Activated CD8-positive, alpha-beta memory T cell treated with anti-CD3 and anti-CD28 coated beads for 1 hour (primary cell): ENCODE measurements around the gene PMP22.
A peak's percentile ranks its signal among the peaks of the same experiment; 100 is the strongest.
"Not testable (repeated sequence)": the region's sequence is repeated elsewhere in the genome, so short reads cannot be mapped to it uniquely, and the experiment has no call there.

Experiments used
- DNase-seq, 2 donors: peaks; one replicate each; pipeline ENCODE4 v3.0.0-alpha.2; 2020; ENCODE audit warnings: low read depth in 1 of 2; ENCODE audit errors: extremely low read depth in 1 of 2

PMP22 gene

GRCh38 chr17:15257258-15257788, 7.8 kb downstream of the PMP22 start:
- DNase-seq: peak in 1 of 2 donors; percentile 22

GRCh38 chr17:15256689-15257088, 8.4 kb downstream of the PMP22 start:
- DNase-seq: no peak

- DNase-seq: no peak
Measured at GRCh38 chr17:15255713-15256454, 9.2 kb downstream of the PMP22 start.

DNA sequence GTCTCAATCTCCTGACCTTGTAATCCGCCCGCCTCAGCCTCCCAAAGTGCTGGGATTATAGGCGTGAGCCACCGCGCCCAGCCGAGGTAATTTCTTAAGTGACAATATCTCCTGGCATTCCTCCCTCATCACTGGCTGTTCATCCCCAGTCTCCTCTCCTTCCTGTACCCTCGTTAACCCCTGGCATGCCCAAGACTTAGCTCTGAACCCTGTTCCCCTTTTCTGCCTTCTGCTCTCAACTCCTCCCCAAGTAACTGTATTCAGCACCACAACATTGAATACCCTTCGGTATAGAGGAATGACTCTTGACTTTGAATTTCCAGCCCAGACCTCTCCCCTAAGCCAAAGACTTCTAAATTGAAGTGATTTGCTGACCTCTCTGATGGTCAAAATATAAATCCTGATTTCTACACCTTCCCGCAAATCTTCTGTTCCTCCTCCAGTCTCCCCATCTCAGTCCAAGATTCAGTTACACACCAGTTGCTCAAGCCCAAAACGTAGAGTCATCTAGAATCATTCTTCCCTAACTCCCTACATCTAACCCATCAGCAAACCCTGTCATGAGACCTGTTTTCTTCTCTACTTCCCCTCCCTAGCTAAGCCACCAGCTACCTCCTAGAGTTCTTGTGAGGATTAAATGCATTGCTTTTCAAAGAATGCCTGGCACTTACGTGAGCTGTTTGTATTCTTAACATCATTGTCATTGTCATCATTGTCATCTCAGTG, 14.8 kb downstream of the PMP22 start:
- no peak for DNase-seq

GRCh38 chr17:15249487-15249886, 15.6 kb downstream of the PMP22 start:
- no peak for DNase-seq

GRCh38 chr17:15247891-15248529, 17.1 kb downstream of the PMP22 start:
- DNase-seq: no peak

- DNase-seq: no peak
Measured at GRCh38 chr17:15245054-15245453, 20.1 kb downstream of the PMP22 start.

GRCh38 chr17:15240644-15241043, 24.5 kb downstream of the PMP22 start:
- no peak for DNase-seq

DNA sequence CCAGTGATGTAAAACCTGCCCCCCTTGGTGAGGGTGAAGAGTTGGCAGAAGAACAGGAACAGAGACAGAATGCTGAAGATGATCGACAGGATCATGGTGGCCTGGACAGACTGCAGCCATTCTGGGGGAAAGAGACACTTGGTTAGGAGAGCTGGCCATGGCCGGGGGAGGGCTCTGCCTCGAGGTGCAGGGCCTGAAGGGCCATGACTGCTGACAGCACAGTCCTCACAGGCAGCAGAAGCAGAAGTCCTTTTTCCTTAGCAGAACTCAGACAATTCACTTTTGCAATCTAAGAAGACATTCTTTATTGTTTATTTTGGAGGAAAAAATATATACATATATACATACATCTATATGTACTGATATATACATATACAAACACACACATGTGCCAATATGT, 25.6 kb downstream of the PMP22 start:
- DNase-seq: no peak

GRCh38 chr17:15238676-15239422, 26.3 kb downstream of the PMP22 start:
- no peak for DNase-seq

DNA sequence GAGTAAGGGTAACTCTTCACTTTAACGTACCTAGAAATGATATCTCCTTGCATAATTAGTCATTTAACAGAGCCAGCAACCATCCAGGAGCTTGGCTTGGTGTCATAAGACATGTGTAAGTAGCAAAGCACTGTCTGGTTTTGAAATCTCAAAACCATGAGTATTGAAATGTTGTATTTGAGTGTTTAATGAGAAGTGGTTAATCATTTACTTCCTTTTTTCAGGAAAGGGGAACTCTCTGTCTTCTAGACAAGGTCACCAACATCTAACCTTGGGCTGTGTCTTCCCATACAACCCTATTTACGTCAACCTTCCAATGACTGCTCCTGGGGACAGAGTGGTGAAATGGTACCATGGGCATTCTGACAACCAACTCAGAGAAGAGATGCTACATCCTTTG, 27.1 kb downstream of the PMP22 start:
- DNase-seq: no peak

- DNase-seq: no peak
Measured at GRCh38 chr17:15237106-15237425, 28.1 kb downstream of the PMP22 start.

- no peak for DNase-seq
Measured at GRCh38 chr17:15236281-15237105, 28.6 kb downstream of the PMP22 start.

- DNase-seq: no peak
Measured at GRCh38 chr17:15233971-15234370, 31.2 kb downstream of the PMP22 start.

- DNase-seq: no peak
Measured at GRCh38 chr17:15233022-15233805, 31.9 kb downstream of the PMP22 start.

- no peak for DNase-seq
Measured at GRCh38 chr17:15232517-15232915, 32.6 kb downstream of the PMP22 start.

DNA sequence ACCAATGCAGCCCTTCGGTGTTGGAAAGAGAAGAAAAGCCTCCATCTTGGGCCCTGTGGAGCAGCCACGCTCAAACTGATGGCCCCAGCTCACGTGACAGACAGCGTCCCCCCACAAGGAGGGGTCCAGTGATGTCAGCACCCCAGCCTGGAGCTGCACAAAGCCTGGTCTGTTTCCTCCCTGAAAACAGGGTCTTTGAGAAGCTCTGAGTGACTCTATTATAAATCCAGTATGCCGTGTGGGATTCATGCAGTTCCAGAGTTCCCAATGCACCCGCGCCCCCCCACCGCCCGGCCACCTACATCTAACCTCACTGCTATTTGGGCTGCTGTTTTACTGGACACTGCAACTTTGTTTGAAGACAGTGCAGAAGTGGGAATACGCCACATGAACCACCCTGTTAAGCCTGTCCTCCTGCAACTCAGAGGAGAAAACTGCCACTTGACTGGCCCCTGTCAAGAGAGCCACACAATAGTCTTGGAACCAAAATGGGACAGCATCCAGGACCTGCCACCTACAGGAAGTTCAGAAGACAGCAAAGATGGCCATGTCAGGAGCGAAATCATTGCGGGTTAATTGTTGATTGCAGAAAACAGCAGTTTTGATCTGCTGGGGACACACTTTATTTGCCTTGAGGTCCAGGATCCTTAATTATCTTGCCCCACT, 33.1 kb downstream of the PMP22 start:
- DNase-seq: no peak

DNA sequence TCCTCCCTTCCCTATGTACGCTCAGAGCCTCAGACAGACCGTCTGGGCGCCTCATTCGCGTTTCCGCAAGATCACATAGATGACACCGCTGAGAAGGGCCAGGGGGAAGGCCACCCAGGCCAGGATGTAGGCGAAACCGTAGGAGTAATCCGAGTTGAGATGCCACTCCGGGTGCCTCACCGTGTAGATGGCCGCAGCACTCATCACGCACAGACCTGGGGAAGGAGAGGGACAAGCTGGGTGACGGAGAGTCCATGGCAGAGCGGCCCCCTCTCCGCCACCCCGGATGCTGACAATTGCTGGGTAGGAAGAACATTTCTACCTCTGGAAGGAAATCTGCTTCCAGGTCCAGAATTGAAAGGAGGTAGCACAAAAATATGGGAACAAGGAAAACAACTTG, 34.3 kb downstream of the PMP22 start:
- DNase-seq: no peak

GRCh38 chr17:15221827-15222226, 43.3 kb downstream of the PMP22 start:
- not testable (repeated sequence) for DNase-seq
